ENCODE measurements around the gene RASGRP4.

The RASGRP4 gene

GRCh38 chr19:38434549-38435051 is 8.6 kb upstream of the RASGRP4 start (continued):
- peak; percentile 41; the same call in 1 of the 2 replicates for TF ChIP-seq GLIS2 (tag by site-specific recombination; IDR thresholded peaks at IDR 0.05)
- TF ChIP-seq ZSCAN5A (tag by site-specific recombination; IDR thresholded peaks at IDR 0.05) = no peak
- TF ChIP-seq REPIN1 (tag by site-specific recombination; IDR thresholded peaks at IDR 0.05; ENCODE audit: low read depth) = no peak
- peak; percentile 99 for TF ChIP-seq SCRT2 (tag by site-specific recombination; IDR thresholded peaks at IDR 0.05)
- TF ChIP-seq ZBTB48 (tag by site-specific recombination; IDR thresholded peaks at IDR 0.05) = no peak
- no peak for TF ChIP-seq ZNF157 (tag by site-specific recombination; IDR thresholded peaks at IDR 0.05)
- TF ChIP-seq ZNF629 (tag by site-specific recombination; IDR thresholded peaks at IDR 0.05) = no peak
- no peak for TF ChIP-seq ZNF354C (tag by site-specific recombination; IDR thresholded peaks at IDR 0.05; ENCODE audit: borderline replicate concordance, low read depth)
- no peak for TF ChIP-seq ZNF362 (tag by site-specific recombination; IDR thresholded peaks at IDR 0.05)
- no peak for TF ChIP-seq ZBTB49 (tag by site-specific recombination; IDR thresholded peaks at IDR 0.05; ENCODE audit: low read depth)
- TF ChIP-seq ZNF140 (tag by site-specific recombination; IDR thresholded peaks at IDR 0.05) = no peak
- no peak for TF ChIP-seq ZNF394 (tag by site-specific recombination; IDR thresholded peaks at IDR 0.05; ENCODE audit: borderline replicate concordance)
- peak; percentile 28 for TF ChIP-seq ZNF335 (tag by site-specific recombination; conservative IDR thresholded peaks at IDR 0.05)
- no peak for TF ChIP-seq ZNF248 (tag by site-specific recombination; IDR thresholded peaks at IDR 0.05)
- no peak for TF ChIP-seq KLF7 (tag by site-specific recombination; IDR thresholded peaks at IDR 0.05; ENCODE audit: borderline replicate concordance)
- TF ChIP-seq ZNF341 (tag by site-specific recombination; IDR thresholded peaks at IDR 0.05; ENCODE audit: low read depth) = peak; percentile 98
- no peak for TF ChIP-seq ZNF302 (tag by site-specific recombination; IDR thresholded peaks at IDR 0.05; ENCODE audit: low read depth)
- TF ChIP-seq ZNF148 (tag by site-specific recombination; IDR thresholded peaks at IDR 0.05; ENCODE audit: borderline replicate concordance) = no peak
- TF ChIP-seq ZSCAN30 (tag by site-specific recombination; IDR thresholded peaks at IDR 0.05) = peak; percentile 75; the same call in 1 of the 2 replicates
- no peak for TF ChIP-seq ZNF626 (tag by site-specific recombination; IDR thresholded peaks at IDR 0.05)
- no peak for TF ChIP-seq MEIS1 (CRISPR knock-in tag; IDR thresholded peaks at IDR 0.05; ENCODE audit: borderline replicate concordance)
- TF ChIP-seq, protein P1, sequence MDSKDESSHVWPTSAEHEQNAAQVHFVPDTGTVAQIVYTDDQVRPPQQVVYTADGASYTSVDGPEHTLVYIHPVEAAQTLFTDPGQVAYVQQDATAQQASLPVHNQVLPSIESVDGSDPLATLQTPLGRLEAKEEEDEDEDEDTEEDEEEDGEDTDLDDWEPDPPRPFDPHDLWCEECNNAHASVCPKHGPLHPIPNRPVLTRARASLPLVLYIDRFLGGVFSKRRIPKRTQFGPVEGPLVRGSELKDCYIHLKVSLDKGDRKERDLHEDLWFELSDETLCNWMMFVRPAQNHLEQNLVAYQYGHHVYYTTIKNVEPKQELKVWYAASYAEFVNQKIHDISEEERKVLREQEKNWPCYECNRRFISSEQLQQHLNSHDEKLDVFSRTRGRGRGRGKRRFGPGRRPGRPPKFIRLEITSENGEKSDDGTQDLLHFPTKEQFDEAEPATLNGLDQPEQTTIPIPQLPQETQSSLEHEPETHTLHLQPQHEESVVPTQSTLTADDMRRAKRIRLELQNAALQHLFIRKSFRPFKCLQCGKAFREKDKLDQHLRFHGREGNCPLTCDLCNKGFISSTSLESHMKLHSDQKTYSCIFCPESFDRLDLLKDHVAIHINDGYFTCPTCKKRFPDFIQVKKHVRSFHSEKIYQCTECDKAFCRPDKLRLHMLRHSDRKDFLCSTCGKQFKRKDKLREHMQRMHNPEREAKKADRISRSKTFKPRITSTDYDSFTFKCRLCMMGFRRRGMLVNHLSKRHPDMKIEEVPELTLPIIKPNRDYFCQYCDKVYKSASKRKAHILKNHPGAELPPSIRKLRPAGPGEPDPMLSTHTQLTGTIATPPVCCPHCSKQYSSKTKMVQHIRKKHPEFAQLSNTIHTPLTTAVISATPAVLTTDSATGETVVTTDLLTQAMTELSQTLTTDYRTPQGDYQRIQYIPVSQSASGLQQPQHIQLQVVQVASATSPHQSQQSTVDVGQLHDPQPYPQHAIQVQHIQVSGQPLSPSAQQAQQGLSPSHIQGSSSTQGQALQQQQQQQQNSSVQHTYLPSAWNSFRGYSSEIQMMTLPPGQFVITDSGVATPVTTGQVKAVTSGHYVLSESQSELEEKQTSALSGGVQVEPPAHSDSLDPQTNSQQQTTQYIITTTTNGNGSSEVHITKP (tag by site-specific recombination; IDR thresholded peaks at IDR 0.05) = no peak
- TF ChIP-seq ZNF2 (tag by site-specific recombination; IDR thresholded peaks at IDR 0.05) = no peak
- TF ChIP-seq ZIC2 (tag by site-specific recombination; IDR thresholded peaks at IDR 0.05) = peak; percentile 84
- TF ChIP-seq OSR2 (tag by site-specific recombination; IDR thresholded peaks at IDR 0.05) = no peak
- no peak for TF ChIP-seq ZNF239 (tag by site-specific recombination; IDR thresholded peaks at IDR 0.05)
- TF ChIP-seq ZNF561 (tag by site-specific recombination; IDR thresholded peaks at IDR 0.05; ENCODE audit: borderline replicate concordance) = no peak; the same call in 1 of the 2 replicates
- TF ChIP-seq TRIM28 (IDR thresholded peaks at IDR 0.05; ENCODE audit: borderline replicate concordance, low read length) = no peak
- TF ChIP-seq SALL2 (tag by site-specific recombination; IDR thresholded peaks at IDR 0.05; ENCODE audit: borderline replicate concordance) = no peak; the same call in 1 of the 2 replicates
- no peak for TF ChIP-seq ZBTB21 (tag by site-specific recombination; IDR thresholded peaks at IDR 0.05)
- 0 out of 2 replicates have a peak, but pooled peaks have one; percentile 14 for TF ChIP-seq ZBTB8A (tag by site-specific recombination; IDR thresholded peaks at IDR 0.05)
